GM21390 (cell line): ENCODE measurements around the gene SLC38A9.
"Not testable (repeated sequence)": the region's sequence is repeated elsewhere in the genome, so short reads cannot be mapped to it uniquely, and the experiment has no call there.

Experiments
- ATAC-seq: cut with Tn5 transposase; IDR thresholded peaks from one replicate; pipeline ENCODE4 v1.9.1; 2021; ENCODE audit not compliant: unreplicated experiment

SLC38A9 gene

DNA sequence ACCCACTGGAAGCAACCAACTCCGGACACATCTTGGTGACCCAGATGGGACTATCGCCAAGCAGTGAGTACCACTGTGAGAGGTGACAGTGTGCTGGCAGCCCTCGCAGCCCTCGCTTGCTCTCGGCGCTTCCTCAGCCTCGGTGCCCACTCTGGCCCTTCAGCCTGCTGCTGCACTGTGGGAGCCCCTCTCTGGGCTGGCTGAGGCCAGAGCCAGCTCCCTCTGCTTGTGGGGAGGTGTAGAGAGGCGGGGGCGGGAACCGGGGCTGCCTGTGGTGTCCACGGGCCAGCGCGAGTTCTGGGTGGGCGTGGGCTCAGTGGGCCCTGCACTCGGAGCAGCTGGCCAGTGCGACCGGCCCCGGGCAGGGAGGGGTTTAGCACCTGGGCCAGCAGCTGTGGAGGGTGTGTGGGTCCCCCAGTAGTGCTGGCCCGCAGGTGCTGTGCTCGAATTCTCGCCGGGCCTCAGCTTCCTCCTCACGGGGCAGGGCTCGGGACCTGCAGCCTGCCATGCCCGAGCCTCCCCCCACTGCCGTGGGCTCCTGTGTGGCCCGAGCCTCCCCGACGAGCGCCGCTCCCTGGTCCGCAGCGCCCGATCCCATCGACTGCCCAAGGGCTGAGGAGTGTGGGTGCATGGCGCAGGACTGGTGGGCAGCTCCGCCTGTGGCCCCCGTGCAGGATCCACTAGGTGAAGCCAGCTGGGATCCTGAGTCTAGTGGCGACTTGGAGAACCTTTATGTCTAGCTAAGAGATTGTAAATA lies 98.8 kb downstream of the SLC38A9 start:
- ATAC-seq, result no peak

DNA sequence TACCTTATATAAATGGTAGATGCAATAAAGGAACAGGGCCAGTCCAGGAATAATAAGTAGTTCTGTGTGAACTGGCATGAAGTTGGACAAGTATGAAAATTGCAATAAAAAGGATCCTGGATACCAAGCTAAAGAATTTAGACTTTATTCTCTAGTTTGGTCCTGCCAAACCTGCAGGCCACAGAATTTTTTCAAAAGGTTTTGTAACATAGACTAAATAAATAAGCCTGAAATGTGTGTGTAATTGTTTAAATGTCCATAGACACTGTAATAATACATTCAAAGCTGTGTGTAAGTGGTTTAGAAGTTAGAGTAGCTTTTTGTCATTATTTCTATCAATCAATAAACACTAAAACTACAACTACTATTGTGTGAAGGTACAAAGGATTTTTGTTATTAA lies 101.6 kb downstream of the SLC38A9 start:
- ATAC-seq, result no peak

DNA sequence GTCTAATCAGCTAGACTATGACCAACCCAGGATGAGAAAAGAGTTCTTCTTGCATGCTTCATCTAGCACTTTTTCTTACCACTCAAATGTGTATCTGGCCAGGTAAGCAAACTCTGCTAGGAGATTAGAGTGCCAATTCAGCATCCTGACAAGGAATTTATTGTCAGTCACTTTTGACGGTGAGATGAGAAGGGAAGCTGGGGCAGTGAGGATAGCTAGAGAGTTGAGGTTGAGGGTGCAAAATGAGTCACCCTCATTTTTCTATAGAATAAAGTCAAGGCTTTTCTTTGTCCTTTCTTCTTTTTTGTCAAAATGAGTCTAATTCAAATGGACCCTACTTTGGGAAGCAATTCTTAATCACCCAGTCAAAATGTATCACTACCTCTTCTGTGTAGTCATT lies 102.7 kb downstream of the SLC38A9 start:
- no peak for ATAC-seq

DNA sequence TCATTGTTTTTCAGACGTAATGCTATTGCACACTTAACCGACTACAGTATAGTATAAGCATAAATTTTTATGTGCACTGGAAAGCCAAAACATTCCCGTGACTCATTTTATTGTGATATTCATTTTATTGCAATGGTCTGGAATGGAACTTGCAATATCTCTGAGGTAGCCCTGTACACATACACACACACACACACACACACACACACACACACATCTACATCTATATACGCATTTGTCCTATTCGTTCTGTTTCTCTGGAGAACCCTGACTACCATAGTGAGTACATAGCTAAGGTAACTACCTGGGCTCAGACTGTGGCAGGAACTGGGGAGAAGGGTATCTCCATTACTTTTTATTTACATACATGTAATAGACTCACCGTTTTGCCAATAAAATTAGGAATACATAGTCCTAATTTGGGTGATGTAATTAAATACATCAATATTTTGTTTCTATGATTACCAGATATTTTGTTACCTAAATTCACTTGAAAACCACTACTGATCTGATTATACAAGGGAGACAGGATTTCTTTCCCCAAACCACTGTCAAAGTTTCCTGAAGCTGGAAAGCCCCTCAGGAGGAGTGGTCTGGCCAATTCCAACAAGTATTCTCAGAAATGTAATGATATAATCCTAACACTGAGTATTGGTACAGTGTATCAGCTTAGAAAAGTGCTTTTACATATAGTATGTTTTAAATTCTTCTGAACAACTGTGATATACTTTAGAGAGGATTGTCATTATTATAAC lies 103.4 kb downstream of the SLC38A9 start:
- ATAC-seq, result no peak

DNA sequence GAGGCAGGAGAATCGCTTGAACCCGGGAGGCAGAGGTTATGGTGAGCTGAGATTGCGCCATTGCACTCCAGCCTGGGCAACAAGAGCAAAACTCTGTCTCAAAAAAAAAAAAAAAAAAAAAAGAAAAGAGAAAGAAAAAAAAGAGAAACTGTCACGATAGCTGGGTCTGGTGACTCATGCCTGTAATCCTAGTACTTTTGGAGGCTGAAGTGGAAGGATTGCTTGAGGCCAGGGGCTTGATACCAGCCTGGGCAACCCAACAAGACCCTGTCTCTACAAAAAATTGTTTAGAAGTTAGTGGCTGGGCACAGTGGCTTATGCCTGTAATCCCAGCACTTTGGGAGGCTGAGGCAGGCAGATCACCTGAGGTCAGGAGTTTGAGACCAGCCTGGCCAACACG lies 104.8 kb downstream of the SLC38A9 start:
- ATAC-seq, result not testable (repeated sequence)

DNA sequence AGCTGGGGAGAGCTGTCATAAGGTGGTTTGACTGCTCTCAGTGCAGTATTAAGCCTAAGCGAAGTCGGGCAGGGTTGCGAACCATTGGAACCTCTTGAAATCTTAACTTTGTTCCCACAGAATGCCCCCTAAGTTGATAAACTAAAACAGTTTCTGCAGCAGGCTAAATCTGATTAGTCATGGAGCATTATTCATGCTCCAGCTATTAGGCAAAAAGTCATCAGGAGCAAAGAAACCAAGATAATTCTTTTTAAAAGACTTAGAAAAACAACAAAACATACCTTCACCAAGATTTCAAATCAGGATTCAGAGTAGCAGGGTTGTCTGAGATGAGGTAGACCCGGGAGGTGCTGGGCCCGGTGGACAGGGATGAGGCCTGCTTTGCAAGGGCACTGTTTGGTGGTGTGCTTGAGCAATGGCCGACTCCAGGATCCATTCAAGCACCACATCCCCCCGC lies 107.5 kb downstream of the SLC38A9 start:
- no peak for ATAC-seq

DNA sequence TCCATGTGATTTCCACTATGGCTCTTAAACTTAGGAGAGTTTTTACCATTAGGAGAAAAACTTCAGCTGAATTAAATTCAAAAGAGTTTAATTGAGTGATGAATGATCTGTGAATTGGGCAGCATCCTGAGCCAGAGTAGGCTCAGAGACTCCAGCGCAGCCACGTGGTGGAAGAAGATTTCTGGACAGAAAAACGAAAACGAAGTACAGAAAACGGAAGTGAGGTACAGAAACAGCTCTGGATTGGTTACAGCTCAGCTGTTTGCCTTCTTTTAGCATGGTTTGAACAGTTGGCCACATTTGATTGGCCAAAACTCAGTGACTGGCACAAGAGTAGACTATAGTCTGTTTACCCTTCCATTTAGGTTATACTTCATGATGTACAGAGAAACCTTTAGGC lies 108.2 kb downstream of the SLC38A9 start:
- no peak for ATAC-seq

DNA sequence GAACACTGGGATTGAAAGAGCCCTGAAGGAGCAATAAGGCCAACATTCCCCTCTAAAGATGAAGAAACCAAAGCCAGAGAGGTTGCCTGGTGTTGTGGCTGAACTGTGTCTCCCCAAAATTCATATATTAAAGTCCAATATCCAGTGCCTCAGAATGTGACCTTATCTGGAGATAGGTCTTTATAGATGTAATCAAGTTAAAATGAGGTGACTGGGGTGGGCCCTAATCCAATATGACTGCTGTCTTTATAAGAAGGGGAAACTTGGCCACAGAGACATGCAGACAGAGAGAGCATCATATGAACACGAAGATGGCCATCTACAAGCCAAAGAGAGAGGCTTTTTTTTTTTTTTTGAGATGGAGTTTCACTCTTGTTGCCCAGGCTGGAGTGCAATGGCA lies 110.5 kb downstream of the SLC38A9 start:
- no peak for ATAC-seq

DNA sequence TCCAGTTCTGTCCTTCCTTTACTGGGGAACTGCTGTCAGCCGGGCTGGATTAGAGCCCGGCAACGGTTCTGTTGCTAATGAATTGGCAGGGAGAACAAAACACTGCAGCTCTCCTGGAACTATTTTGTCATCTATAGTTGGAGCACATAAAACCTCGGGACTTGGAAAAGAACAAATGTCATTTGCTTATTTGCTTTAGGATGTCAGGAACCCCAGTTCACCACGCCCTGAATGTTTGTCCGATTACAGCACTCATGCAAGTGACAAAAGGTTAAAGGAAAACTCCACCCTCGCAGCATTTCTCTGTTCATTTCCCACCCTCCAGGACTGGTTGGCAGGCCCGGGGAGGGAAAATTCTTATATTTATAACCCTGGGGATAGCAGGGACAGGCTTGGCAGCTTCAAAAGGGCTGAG lies 110.9 kb downstream of the SLC38A9 start:
- no peak for ATAC-seq

DNA sequence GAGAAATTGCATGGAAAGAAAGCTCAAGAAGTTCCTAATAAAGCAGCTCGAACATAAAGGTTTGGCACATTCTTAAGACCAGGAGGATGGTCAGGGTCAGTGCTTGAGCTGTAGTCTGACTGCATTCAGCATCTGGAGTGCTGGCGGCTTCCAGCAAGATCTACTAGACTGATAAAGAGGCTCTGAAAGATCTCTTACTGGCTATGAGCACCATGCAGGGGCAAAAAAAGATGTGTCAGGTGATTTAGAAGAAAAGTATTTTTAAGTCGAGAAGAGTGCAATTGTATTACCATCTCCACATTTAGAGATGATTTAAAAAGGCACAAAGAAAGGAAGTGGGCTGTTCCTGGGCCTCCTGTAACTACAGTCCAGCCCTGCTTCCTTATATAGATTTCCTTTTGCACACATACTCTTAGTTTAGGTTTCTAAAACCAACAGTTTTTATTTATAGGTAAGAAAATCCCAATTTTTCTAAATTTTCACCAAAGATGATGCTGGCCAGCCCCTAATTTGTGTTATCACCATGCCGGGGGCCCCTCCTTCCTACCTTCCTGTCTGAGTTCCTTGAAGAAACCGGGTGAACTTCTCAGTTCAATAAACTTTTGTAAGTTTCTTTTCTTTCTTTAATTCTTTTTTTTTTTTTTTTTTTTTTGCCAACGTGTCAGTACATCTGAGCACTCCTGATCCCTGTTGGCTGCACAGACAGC lies 111.5 kb downstream of the SLC38A9 start:
- ATAC-seq, result no peak

DNA sequence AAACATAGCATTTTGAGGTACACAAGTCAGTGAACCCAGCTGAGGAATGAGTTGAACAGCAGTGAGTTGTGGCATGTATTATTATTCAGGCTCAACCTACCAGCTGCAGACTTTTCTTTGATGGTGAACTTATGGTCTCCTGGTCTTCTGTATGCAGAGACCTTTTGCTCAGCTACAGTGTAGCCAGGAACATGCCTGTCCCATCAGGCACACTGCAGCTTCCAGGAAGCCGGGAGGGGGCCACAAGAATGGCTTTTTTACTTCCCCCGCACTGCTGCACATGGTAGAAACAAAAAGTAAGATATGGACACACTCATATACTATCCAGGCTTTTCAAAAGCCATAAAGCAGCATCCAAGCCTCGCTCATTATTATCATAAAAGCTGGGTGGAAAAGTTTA lies 112.0 kb downstream of the SLC38A9 start:
- ATAC-seq, result no peak

DNA sequence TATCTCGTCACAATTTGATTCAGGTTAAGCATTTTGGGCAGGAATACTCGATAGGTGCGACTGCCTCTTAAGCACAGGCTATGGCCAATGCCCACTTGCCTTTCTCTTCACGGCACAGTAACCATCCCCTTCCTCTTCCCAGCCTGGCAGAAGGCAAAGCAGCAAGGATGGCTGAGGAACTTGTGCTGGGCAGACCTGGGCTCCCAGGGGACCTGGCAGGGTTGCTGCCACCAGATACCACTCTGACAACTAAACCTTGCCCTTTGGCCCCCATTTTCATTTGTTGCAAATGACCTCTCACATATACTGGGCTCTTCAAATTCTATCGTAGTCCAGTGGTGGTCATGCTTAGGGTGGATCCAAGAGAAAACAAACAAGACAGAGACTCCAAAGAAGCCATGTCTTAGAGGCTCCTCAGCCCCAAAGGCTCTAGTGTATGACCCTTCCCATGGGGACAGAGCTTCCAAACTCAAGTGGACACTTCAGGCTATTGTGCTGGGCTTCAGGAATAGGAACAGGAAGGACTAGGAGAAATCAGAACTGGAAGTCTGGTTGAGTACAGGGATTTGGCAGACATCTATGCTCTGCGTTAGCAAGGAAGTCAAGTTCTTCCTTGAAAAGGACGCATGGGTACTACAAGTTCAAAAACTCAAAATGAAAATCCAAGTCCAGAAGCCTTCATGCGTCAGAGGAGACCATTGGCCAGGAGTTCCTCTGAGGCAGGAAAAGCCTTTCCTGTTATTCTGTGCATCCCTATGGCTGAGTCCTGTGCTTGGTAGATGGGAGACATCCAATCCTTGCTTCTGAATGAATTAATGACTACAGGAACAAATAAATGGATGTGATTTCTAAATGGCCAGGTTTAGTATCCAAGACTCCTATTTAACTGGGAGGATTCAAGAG lies 112.7 kb downstream of the SLC38A9 start:
- no peak for ATAC-seq

DNA sequence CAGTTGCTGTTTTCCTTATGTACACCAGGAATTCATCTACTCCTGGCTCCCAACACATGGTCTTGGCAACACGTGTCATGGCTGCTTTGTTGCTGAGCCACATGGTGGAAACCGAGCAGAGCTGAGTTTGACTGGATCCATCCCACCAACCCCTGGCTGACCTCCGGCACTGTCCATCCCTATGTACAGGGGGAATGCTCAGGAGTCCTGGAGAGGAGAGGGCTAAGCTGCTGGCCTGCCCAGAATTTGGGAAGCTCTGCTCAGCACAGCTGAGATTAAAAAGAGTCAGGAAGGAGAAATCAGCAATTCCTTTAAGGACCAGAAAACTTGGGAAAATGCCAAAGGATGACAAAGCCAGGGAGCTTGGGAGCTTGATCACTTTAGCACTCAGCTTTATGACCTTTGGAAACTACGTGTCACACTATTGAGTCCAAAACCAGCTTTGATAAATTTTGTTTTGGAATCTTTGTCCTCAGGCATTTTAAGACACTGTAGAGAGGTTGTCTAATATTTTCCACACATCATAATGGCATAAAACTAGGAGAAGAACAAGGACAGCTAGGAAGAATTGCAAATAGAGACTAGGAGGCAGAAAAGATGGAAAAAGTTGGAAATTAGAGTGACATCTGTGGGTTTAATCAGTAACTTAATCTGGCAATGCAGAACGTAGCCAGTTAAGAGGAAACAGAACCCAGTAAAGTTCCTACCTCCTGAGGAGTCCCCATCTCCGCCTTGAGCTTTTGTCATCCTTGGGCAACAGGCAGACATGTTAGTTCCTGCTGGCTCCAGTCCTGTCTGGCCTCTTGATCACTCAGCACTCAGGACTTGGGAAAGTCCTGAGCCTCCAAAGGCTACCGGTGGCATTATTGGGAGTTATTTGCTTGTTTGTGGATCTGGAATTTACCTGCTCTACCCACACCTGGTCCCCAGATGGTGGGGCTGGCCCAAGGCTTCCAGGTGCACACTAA lies 114.8 kb downstream of the SLC38A9 start:
- ATAC-seq, result no peak

DNA sequence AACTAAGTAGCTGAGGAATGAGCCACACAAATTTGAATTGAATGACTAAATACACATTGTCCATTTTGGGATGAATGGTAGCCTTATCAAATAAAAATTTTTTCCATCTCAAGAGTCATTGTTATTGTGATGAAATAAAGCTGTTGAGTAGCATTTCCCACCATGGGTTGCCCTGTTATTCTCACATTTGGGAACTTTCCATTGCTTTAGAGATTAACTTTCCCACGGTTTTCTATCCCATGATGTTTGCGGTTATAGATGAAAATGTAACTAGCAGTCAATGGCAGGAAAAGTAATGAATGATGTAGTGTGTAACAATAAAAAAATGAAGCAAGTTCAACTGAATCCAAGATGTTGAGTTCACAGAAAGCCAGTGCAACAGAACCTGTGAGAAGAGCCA lies 117.5 kb downstream of the SLC38A9 start:
- no peak for ATAC-seq

DNA sequence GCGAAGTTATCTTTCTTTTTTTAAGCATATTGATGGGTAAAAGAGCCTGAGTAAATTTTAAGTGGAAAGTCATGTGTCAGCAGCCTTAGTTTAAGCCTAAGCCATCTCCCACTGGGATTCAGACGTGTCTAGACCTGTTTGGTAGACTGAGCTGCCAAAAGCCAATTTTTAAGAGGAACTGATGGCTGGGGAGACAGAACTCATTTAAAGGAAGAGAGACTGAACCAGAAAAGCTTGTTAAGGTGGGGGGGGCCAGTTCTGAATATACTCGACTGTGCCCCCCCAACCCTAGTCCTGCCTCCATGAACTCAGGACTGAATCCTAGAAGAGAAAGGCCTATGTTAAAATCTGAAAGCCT lies 119.0 kb downstream of the SLC38A9 start:
- ATAC-seq, result no peak

DNA sequence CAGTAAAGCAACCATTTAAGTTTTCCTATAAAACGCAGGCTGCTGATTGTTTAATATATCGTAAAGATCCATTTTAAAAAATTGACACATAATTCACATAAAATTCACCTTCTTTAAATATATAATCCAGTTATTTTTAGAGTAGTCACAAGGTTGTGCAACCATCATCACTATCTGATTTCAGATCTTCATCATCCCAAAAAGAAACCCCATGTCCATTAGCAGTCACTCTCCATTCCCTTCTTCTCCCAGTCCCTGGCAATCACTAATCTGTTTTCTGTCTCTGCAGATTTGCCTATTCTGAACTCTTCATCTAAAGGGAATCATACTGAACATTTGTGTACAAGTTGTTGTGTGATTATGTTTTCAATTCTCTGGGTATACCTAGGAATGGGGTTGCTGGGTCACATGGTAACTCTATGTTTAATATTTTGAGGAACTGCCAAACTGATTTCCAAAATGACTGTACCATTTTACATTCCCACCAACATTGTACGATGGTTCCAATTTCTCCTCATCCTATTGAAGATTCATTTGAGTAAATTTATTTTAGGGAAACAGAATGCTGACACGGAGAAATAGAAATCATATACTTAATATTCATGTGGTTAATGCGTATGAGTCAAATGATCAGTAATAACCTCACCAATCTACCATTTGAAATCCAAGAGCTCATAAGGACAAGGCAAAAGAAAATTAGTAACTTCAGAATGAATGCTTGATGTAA lies 119.6 kb downstream of the SLC38A9 start:
- no peak for ATAC-seq

DNA sequence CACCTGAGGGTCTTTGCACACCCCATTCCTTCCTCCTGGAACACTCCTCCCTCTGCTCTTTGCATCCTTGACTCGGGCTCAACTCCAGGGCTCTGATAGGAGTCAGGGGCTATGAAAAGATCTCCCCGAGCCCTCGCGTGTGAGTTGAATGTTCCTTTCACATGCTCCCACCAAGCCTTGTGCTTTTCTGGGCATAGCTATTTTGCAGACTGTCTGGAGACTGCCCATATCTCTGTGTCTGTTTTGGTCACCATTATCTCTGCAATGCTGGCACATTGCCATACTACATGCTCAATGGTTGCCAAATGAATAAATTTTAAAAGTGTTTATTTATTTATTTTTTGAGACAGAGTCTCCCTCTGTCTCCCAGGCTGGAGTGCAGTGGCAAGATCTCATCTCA lies 120.4 kb downstream of the SLC38A9 start:
- ATAC-seq, result no peak

DNA sequence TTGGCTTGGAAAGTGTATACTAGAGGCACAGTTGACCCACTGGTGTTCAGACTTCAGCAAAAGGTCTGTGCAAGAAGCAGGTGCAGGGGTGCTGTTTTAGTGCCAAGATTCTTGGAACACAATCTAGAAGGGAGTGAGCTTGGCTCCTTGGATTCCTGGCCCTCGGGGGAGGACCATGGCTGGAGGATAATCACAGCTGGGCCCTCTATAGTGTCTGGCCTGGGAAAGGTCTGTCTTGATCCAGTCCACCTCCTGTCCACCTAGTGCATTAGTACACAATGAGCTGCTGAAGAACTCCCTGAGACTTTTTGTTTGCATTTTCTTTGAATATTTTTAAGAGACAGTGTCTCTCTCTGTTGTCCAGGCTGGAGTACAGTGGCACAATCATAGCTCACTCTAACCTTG lies 126.9 kb downstream of the SLC38A9 start:
- ATAC-seq, result no peak
